Loucy (cell line): ENCODE data around the gene SPATA25.

Experiments
- H2AFZ ChIP-seq: fragments of 200-600 bp; sonication (generic); 2 replicates; pipeline ENCODE4 v1.6.0; 2016; ENCODE audit warnings: antibody characterized with exemption, mild to moderate bottlenecking, low read length, moderate library complexity
- H3F3A ChIP-seq: fragments of 200-600 bp; 2 replicates; pipeline ENCODE4 v1.6.0; 2016; ENCODE audit warnings: antibody characterized with exemption, low read depth, mild to moderate bottlenecking
- H3K27me3 ChIP-seq: fragments of 200-600 bp; sonication (generic); 2 replicates; pipeline ENCODE4 v1.6.1; 2014; ENCODE audit warnings: low read length, mild to moderate bottlenecking; ENCODE audit not compliant: insufficient read depth, poor library complexity, severe bottlenecking
- H3K36me3 ChIP-seq: fragments of 200-600 bp; sonication (generic); 2 replicates; pipeline ENCODE4 v1.6.1; 2016; ENCODE audit warnings: low read length; ENCODE audit not compliant: insufficient read depth
- H3K4me1 ChIP-seq: fragments of 200-600 bp; sonication (generic); 2 replicates; pipeline ENCODE4 v1.5.1; 2014; ENCODE audit warnings: low read length, mild to moderate bottlenecking; ENCODE audit not compliant: insufficient read depth, poor library complexity, severe bottlenecking
- H3K4me2 ChIP-seq: fragments of 200-600 bp; sonication (generic); 2 replicates; pipeline ENCODE4 v1.6.0; 2014; ENCODE audit warnings: antibody characterized with exemption, low read length, low read depth, mild to moderate bottlenecking; ENCODE audit not compliant: poor library complexity, severe bottlenecking
- H3K4me3 ChIP-seq: fragments of 200-600 bp; sonication (generic); 2 replicates; pipeline ENCODE4 v1.5.1; 2014; ENCODE audit warnings: low read length, mild to moderate bottlenecking, mixed read lengths; ENCODE audit not compliant: poor library complexity, severe bottlenecking
- H3K79me2 ChIP-seq: fragments of 200-600 bp; sonication (generic); 2 replicates; pipeline ENCODE4 v1.6.1; 2014; ENCODE audit warnings: low read length; ENCODE audit not compliant: insufficient read depth
- H3K9ac ChIP-seq: fragments of 200-600 bp; sonication (generic); 2 replicates; pipeline ENCODE4 v1.6.0; 2014; ENCODE audit warnings: mild to moderate bottlenecking, low read depth, low read length, moderate library complexity; ENCODE audit not compliant: poor library complexity, severe bottlenecking
- H3K9me2 ChIP-seq: fragments of 200-600 bp; sonication (generic); replicated peaks from 2 replicates; pipeline ENCODE4 v1.6.1; 2016; ENCODE audit warnings: low read depth, low read length, mixed read lengths
- H3K9me3 ChIP-seq: fragments of 200-600 bp; sonication (generic); 2 replicates; pipeline ENCODE4 v1.6.1; 2014; ENCODE audit warnings: mild to moderate bottlenecking, antibody characterized with exemption, low read length, low read depth; ENCODE audit not compliant: insufficient read depth
- H4K20me1 ChIP-seq: fragments of 200-600 bp; sonication (generic); 2 replicates; pipeline ENCODE4 v1.6.0; 2014; ENCODE audit warnings: antibody characterized with exemption, low read length, mild to moderate bottlenecking; ENCODE audit not compliant: insufficient read depth, poor library complexity, severe bottlenecking
- CTCF ChIP-seq: fragments of 200-600 bp; sonication (generic); conservative IDR thresholded peaks from 2 replicates; pipeline ENCODE4 v1.5.1; 2014; ENCODE audit warnings: mild to moderate bottlenecking, antibody characterized with exemption, low read length
- EZH2phosphoT487 ChIP-seq: fragments of 200-600 bp; IDR thresholded peaks from 2 replicates; pipeline ENCODE4 v1.6.1; 2018; ENCODE audit warnings: antibody characterized with exemption, mild to moderate bottlenecking, moderate library complexity, borderline replicate concordance

The SPATA25 gene

GRCh38 chr20:45852326-45852725, 35.1 kb downstream of the SPATA25 start:
- H3K9me2 ChIP-seq, result no peaks in the 10 kb centered on the region

GRCh38 chr20:45851501-45851900, 35.9 kb downstream of the SPATA25 start:
- Histone ChIP-seq H2AFZ (no peak overlapping the region), H3K9me3 (no peaks in the 10 kb centered on the region), H3K79me2 (peaks cover 18% of the 10 kb centered on the region; the same call in 1 of the 2 replicates), H3K36me3 (no peaks in the 10 kb centered on the region), H3K27me3 (no peaks in the 10 kb centered on the region), H3K9me2 (no peaks in the 10 kb centered on the region), H3F3A (no peaks in the 10 kb centered on the region), H3K9ac (no peak overlapping the region), H3K4me3 (no peak overlapping the region), H3K4me1 (peaks cover 16% of the 10 kb centered on the region), H4K20me1 (no peaks in the 10 kb centered on the region), H3K4me2 (no peak overlapping the region)
- TF ChIP-seq CTCF (no peak), EZH2phosphoT487 (no peak)

More at GRCh38 chr20:45852326-45852725, 35.1 kb downstream of the SPATA25 start:
- no peaks in the 10 kb centered on the region for H3K27me3 ChIP-seq
- H3K36me3 ChIP-seq, result no peaks in the 10 kb centered on the region
- H3K4me3 ChIP-seq, result no peak overlapping the region
- H3K9ac ChIP-seq, result no peak overlapping the region
- TF ChIP-seq CTCF (no peak), EZH2phosphoT487 (no peak)
- no peaks in the 10 kb centered on the region for H3F3A ChIP-seq
- no peaks in the 10 kb centered on the region for H3K9me3 ChIP-seq
- H3K79me2 ChIP-seq, result peaks cover 24% of the 10 kb centered on the region; the same call in 1 of the 2 replicates
- no peak overlapping the region for H3K4me2 ChIP-seq
- no peak overlapping the region for H2AFZ ChIP-seq
- H3K4me1 ChIP-seq, result peaks cover 16% of the 10 kb centered on the region
- H4K20me1 ChIP-seq, result no peaks in the 10 kb centered on the region

GRCh38 chr20:45850926-45851325, 36.5 kb downstream of the SPATA25 start:
- no peak overlapping the region for H3K4me2 ChIP-seq
- no peak overlapping the region for H3K9ac ChIP-seq
- peaks cover 3% of the 10 kb centered on the region; the same call in 1 of the 2 replicates for H3K36me3 ChIP-seq
- H3K9me3 ChIP-seq, result no peaks in the 10 kb centered on the region
- no peaks in the 10 kb centered on the region for H3F3A ChIP-seq
- H3K79me2 ChIP-seq, result peaks cover 12% of the 10 kb centered on the region; the same call in 1 of the 2 replicates
- H3K4me3 ChIP-seq, result no peak overlapping the region
- no peaks in the 10 kb centered on the region for H3K27me3 ChIP-seq
- no peaks in the 10 kb centered on the region for H3K9me2 ChIP-seq
- H2AFZ ChIP-seq, result no peak overlapping the region
- TF ChIP-seq EZH2phosphoT487, result no peak
- no peak for TF ChIP-seq CTCF
- no peaks in the 10 kb centered on the region for H4K20me1 ChIP-seq
- H3K4me1 ChIP-seq, result peaks cover 11% of the 10 kb centered on the region
